ENCODE results near the gene UPB1.
"Not testable (repeated sequence)": the region's sequence is repeated elsewhere in the genome, so short reads cannot be mapped to it uniquely, and the experiment has no call there.

Gene UPB1

DNA sequence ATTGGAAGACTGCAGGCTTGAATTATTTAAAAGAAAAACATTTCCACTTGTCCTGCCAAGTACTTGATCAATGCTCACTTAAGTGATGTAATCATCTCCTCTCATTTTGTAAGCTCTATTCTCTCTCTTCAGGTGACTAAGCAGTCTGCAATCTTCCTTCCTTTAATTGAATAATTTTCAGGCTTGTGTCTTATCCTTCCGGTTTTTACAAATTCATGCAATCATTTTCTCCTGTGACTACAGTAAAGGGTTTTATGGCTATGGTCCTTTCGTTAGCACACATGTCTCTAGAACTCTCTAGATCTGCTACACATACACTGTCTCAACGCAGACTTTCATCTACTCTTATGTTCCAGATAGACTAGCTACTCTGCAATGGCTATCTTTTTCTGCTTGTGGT, 12.6 kb upstream of the UPB1 start:
- DNase-seq, result peak; percentile 11

DNA sequence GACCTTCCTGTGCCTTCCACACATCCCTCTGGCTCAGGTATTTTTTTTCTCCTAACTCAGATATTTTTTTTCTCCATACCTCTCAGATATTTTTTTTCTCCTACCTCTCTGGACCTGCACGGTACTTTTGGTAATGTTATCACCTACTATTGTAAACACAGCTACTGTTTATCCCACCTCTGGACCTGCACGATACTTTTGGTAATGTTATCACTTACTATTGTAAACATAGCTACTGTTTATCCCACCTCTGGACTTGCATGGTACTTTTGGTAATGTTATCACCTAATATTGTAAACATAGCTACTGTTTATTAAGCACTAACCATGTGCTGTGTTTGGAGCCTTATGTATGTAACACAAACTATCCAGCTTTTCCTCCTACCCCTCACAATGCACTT, 12.1 kb upstream of the UPB1 start:
- DNase-seq, result no peak

DNA sequence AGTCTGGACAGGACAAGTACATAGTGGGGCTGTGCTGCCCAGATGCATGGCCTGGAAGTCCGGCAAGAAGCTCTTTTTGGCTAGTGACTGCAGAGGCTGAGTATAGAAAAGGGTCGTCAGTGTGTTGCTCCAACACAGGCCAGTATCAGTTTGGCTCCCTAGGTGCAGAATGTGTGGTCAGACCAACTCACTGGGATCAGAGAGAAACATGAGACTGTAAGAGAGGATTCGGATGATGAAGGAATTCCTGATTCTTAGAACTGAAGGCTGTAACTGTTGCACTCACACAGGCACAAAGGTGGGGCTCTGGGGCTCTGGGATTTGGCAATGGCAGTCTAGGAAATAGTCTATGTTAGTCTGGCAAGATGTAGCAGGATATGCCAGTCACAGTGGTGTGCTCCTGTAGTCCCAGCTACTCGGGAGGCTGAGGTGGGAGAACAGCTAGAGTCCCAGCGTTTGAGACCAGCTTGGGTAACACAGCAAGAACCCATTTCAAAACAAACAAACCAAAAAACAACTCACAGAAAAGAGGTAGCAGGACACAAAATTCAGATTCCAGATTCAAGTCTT, 11.1 kb upstream of the UPB1 start:
- DNase-seq, result no peak

GRCh38 chr22:24485170-24485569, 10.0 kb upstream of the UPB1 start:
- DNase-seq, result no peak

GRCh38 chr22:24485608-24486007, 9.5 kb upstream of the UPB1 start:
- no peak for DNase-seq

GRCh38 chr22:24486501-24486921, 8.6 kb upstream of the UPB1 start:
- no peak for DNase-seq

GRCh38 chr22:24489011-24489410, 6.1 kb upstream of the UPB1 start:
- no peak for DNase-seq

GRCh38 chr22:24489434-24489833, 5.7 kb upstream of the UPB1 start:
- DNase-seq, result not testable (repeated sequence)

GRCh38 chr22:24492391-24492790, 2.7 kb upstream of the UPB1 start:
- no peak for DNase-seq

DNA sequence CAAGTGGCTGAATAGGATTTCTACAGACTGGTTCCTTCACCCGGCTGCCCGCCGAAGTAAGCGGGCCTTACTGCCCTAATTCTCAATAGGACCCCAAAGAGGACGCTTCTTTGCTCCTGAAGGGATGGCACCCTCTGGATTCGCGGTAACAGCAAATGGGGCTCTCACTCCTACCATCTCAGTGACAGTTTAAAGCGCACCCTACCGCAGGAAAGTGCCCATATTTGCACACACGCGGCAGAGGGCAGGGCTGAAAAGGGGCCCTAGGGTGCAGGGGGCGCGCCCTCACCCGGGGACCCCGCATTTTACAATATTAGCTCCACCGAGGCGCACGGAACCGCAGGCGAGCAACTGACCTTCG, 985 bp upstream of the UPB1 start:
- no peak for DNase-seq

GRCh38 chr22:24495365-24495675, 188 bp downstream of the UPB1 start:
- DNase-seq, result no peak

DNA sequence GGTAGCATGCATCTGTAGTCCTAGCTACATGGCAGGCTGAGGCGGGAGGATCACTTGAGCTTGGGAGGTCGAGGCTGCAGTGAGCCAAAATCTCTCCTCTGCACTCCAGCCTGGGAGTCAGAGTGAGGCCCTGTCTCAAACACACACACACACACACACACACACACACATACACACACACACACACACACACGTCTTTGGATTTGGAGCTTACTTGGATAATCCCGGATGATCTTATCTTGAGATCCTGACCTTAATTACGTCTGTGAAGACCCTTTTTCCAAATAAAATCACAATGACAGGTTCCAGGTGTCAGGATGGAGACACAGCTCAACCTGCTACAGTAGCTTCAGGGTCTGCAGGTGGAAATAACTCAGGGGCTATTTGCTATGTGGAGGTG, 1.1 kb downstream of the UPB1 start:
- DNase-seq, result no peak

DNA sequence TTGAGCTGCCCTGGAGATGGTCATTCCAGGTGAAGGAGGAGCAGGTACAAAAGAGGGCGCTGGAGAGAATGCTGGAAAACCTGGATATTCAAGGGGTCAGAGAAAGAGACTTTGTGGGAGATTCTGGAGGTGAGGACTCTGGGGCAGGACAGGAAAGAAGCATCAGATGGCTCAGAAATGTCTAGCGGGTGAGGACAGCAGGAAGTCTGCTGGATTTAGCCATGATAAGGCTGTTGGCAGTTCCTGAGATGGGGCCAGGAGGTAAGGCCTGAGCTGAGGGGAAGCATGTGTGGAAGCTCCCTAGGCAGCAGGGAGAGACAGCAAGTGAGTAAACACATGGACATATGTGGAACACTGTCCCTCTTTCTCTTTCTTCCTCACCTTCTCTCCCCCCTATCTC, 1.5 kb downstream of the UPB1 start:
- DNase-seq, result no peak

DNA sequence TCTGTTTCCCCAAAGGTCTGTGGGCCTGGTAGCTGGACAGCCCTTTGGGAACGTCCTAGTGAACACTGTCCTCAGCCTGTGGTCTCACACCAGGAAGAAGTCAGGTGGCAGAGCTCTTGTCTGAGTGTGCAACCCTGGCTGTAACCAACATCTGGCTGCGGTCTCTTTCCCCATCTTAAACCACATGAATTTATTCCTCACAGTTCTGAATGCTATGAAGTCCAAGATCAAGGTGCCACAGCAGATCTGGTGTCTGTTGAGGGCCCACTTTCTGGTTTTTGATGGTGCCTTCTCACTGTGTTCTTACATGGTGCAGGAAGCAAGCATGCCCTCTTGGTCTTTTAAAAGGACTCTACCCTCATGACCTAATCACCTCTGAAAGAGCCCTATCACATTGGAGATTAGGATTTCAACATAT, 2.7 kb downstream of the UPB1 start:
- no peak for DNase-seq

GRCh38 chr22:24498824-24499223, 3.7 kb downstream of the UPB1 start:
- no peak for DNase-seq

DNA sequence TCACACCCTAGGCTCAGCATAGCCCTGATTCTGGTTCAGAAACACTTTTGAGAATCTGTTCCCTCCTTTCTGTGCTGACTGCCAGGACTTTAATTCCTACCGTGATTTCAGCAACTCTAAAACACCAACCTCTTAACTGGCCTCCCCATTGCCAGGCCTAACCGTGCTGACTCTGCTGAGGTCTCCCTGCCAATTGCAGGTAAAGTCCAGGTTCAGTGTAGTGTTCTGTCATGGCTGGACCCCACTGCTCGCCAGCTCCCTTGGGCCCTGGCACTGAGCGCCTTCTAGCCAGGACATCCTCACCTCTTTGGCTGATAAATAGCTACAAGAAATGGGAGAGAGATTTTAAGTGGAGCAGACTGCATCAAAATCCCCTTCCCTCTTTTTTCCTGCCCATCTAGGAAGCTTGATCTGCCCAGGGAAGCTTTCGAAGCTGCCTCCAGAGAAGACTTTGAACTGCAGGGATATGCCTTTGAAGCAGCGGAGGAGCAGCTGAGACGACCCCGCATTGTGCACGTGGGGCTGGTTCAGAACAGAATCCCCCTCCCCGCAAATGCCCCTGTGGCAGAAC, 4.7 kb downstream of the UPB1 start:
- DNase-seq, result no peak

- DNase-seq, result no peak
These were observed 5.2 kb downstream of the UPB1 start for GRCh38 chr22:24500277-24500820.

- DNase-seq, result no peak
These were observed 6.3 kb downstream of the UPB1 start for GRCh38 chr22:24501301-24502005.

DNA sequence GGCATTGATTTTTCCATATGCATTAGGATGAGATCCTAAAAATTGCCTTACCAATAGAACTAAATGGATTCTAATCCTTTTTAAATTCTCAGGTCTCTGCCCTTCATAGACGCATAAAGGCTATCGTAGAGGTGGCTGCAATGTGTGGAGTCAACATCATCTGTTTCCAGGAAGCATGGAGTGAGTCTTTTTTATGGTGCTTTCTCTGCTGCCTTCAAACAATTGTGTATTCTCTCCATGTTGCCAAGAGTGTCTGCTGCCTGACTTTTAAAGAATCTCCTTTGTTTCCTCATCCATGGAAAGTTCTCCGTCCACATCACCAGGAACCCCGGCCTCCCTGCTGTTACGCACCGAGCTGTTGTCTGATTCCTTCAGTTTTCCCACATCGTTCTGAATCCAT, 6.9 kb downstream of the UPB1 start:
- DNase-seq, result peak; percentile 20

DNA sequence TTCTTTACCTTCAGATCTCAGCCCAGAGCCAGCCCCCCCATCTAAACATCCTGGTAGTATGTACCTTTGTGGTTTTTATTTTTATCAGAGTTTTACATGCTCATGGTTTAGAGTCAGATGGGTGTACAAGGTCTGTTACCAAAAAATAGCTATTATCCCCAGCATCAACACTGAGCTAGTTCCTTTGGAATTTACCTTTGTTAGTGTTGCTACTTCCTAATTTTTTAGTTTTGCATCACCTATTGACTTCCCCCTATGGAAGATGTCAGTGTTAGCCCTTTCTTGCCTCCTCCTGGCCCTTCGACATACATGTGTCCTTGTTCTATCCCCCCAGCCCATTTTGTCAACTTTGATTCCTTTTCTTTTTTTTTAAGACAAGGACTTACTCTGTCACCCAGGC, 7.4 kb downstream of the UPB1 start:
- no peak for DNase-seq

GRCh38 chr22:24503137-24503842, 8.2 kb downstream of the UPB1 start:
- DNase-seq, result no peak

- no peak for DNase-seq
These were observed 8.8 kb downstream of the UPB1 start for GRCh38 chr22:24503843-24504338.

DNA sequence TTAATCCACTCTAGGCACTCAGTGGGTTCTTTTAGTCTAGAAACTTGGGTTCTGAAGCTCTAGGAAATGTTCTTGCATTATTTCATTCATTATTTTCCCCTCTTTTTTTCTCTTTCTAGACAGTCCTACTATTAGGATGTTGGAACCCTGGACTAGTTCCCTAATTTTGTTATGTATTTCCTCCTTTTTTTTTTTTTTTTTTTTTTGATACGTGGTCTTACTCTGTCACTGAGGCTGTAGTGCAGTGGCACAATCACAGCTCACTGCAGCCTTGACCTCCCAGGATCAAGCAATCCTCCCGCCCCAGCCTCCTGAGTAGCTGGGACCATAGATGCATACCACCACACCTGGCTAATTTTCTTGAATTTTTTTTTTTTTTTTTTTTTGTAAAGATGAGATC, 9.4 kb downstream of the UPB1 start:
- no peak for DNase-seq
